H1 (cell line): ENCODE results near the gene LAD1. TPM values are rescaled to one million over a fixed set of nuclear protein-coding genes. Genes with fewer than 3 reads are reported as not detected.

Source experiments
- CTCF ChIA-PET: fragments of 300-600 bp; sonication (Branson Sonifier 250); formaldehyde crosslinking; loops from one replicate; lab custom pipeline; 2021; ENCODE audit not compliant: partially characterized antibody; lab: Charles Lee
- POLR2A ChIA-PET: fragments of 300-600 bp; sonication (Branson Sonifier 250); formaldehyde crosslinking; loops from one replicate; lab custom pipeline; 2021; ENCODE audit warnings: inconsistent platforms; ENCODE audit not compliant: partially characterized antibody; lab: Charles Lee
- DNase-seq, 2 experiments: peaks; one replicate each; pipeline versions ENCODE4 v3.0.0 to v3.0.0-alpha.2; 2010 to 2022; ENCODE audit warnings: low spot score in 2 of 2, low read depth in 1 of 2, mixed read lengths in 1 of 2
- FAIRE-seq: peaks from 2 replicates; lab custom pipeline; 2011; peaks lifted over from hg19 to GRCh38; lab: Jason Lieb, UNC
- H2AFZ ChIP-seq: 2 replicates; pipeline ENCODE4 v1.8.1; 2012; ENCODE audit warnings: low read length, inconsistent platforms
- H2AK5ac ChIP-seq: 2 replicates; pipeline ENCODE4 v1.6.1; 2013; ENCODE audit warnings: low read depth, low read length
- H2BK120ac ChIP-seq: replicated peaks from 2 replicates; pipeline ENCODE3; 2013; ENCODE audit warnings: low read depth, low read length, inconsistent platforms
- H2BK12ac ChIP-seq: 2 replicates; pipeline ENCODE4 v1.6.1; 2013; ENCODE audit warnings: low read depth, low read length
- H2BK15ac ChIP-seq: 2 replicates; pipeline ENCODE4 v1.6.1; 2013; ENCODE audit warnings: low read length
- H2BK20ac ChIP-seq: 2 replicates; pipeline ENCODE4 v1.6.1; 2013; ENCODE audit warnings: low read length
- H2BK5ac ChIP-seq: 2 replicates; pipeline ENCODE4 v1.6.1; 2013; ENCODE audit warnings: low read depth, low read length
- H3K14ac ChIP-seq: 2 replicates; pipeline ENCODE4 v1.6.1; 2013; ENCODE audit warnings: inconsistent platforms; ENCODE audit not compliant: insufficient read length
- H3K18ac ChIP-seq: 2 replicates; pipeline ENCODE4 v1.6.1; 2013; ENCODE audit warnings: low read length; ENCODE audit errors: extremely low read depth
- H3K23ac ChIP-seq: 2 replicates; pipeline ENCODE4 v1.6.1; 2013; ENCODE audit warnings: inconsistent platforms; ENCODE audit not compliant: insufficient read length
- H3K23me2 ChIP-seq: 2 replicates; pipeline ENCODE4 v1.6.1; 2013; ENCODE audit warnings: low read depth, low read length
- H3K27ac ChIP-seq: 2 replicates; pipeline ENCODE4 v1.6.1; 2011; ENCODE audit warnings: low read depth, low read length, inconsistent platforms
- H3K27me3 ChIP-seq, 4 experiments: replicated peaks in 1 of 4; 1 replicate in 1 of 4; 2 replicates in 3 of 4; pipeline versions ENCODE4 v1.6.1 to v1.8.1; 2011 to 2013; ENCODE audit warnings: low read length in 3 of 4, mild to moderate bottlenecking in 3 of 4, inconsistent platforms in 2 of 4, mixed read lengths in 2 of 4, moderate library complexity in 1 of 4; ENCODE audit not compliant: control insufficient read depth in 3 of 4, insufficient read depth in 3 of 4; ENCODE audit errors: extremely low read depth in 1 of 4
- H3K36me3 ChIP-seq, 4 experiments: 2 replicates each; pipeline versions ENCODE4 v1.6.1 to v1.8.1; 2011 to 2013; ENCODE audit warnings: mild to moderate bottlenecking in 4 of 4, low read length in 3 of 4, moderate library complexity in 2 of 4, control low read depth in 1 of 4, inconsistent platforms in 1 of 4; ENCODE audit not compliant: insufficient read depth in 4 of 4, control insufficient read depth in 2 of 4
- H3K4ac ChIP-seq: replicated peaks from 2 replicates; pipeline ENCODE3; 2013; ENCODE audit warnings: low read length, low read depth, mixed read lengths, inconsistent platforms; ENCODE audit not compliant: insufficient read length
- H3K4me1 ChIP-seq, 4 experiments: replicated peaks in 1 of 4; 1 replicate in 1 of 4; 2 replicates in 3 of 4; pipeline versions ENCODE4 v1.6.1 to v1.8.1; 2011 to 2013; ENCODE audit warnings: low read length in 3 of 4, inconsistent platforms in 2 of 4, mixed read lengths in 1 of 4; ENCODE audit not compliant: insufficient read depth in 4 of 4, control insufficient read depth in 3 of 4
- H3K4me2 ChIP-seq, 2 experiments: 2 replicates each; pipeline versions ENCODE4 v1.6.1 to v1.8.1; 2011 to 2013; ENCODE audit warnings: low read depth in 2 of 2, low read length in 2 of 2, control low read depth in 1 of 2, inconsistent platforms in 1 of 2, mild to moderate bottlenecking in 1 of 2; ENCODE audit not compliant: insufficient read depth in 1 of 2
- H3K4me3 ChIP-seq, 4 experiments: fragments of 200-600, 300-600 bp in 1 of 4; sonication (generic), shearing (Covaris generic), sonication (Bioruptor Twin) in 1 of 4; 2 replicates each; pipeline versions ENCODE4 v1.5.1 to v1.8.1; 2011 to 2016; ENCODE audit warnings: low read length in 4 of 4, low read depth in 3 of 4, control low read depth in 2 of 4, inconsistent platforms in 2 of 4, mild to moderate bottlenecking in 2 of 4, mixed read lengths in 1 of 4, moderate library complexity in 1 of 4; ENCODE audit not compliant: insufficient read depth in 2 of 4; ENCODE audit errors: extremely low read depth in 1 of 4
- H3K56ac ChIP-seq: replicated peaks from 2 replicates; pipeline ENCODE3; 2013; ENCODE audit warnings: low read depth, mild to moderate bottlenecking, mixed read lengths, low read length, inconsistent platforms; ENCODE audit not compliant: insufficient read length
- H3K79me1 ChIP-seq: 2 replicates; pipeline ENCODE4 v1.6.1; 2013; ENCODE audit warnings: low read depth, low read length, control low read depth
- H3K79me2 ChIP-seq, 2 experiments: 2 replicates each; pipeline versions ENCODE4 v1.6.1 to v1.8.1; 2012 to 2013; ENCODE audit warnings: low read length in 2 of 2, mild to moderate bottlenecking in 2 of 2, inconsistent platforms in 1 of 2; ENCODE audit not compliant: insufficient read depth in 2 of 2, control insufficient read depth in 1 of 2
- H3K9ac ChIP-seq, 4 experiments: replicated peaks in 1 of 4; 1 replicate in 1 of 4; 2 replicates in 3 of 4; pipeline versions ENCODE4 v1.6.1 to v1.8.1; 2011 to 2013; ENCODE audit warnings: low read depth in 3 of 4, low read length in 3 of 4, control low read depth in 2 of 4, mild to moderate bottlenecking in 2 of 4, moderate library complexity in 2 of 4, inconsistent platforms in 1 of 4; ENCODE audit errors: extremely low read depth in 1 of 4
- H3K9me3 ChIP-seq, 2 experiments: 2 replicates each; pipeline versions ENCODE4 v1.6.1 to v1.8.1; 2012 to 2013; ENCODE audit warnings: mild to moderate bottlenecking in 2 of 2, moderate library complexity in 2 of 2, control low read depth in 1 of 2, inconsistent platforms in 1 of 2, low read depth in 1 of 2, low read length in 1 of 2, mixed read lengths in 1 of 2; ENCODE audit not compliant: insufficient read depth in 2 of 2
- H4K20me1 ChIP-seq, 2 experiments: replicated peaks in 1 of 2; 2 replicates each; pipeline versions ENCODE3 to v1.8.1; 2011 to 2013; ENCODE audit warnings: inconsistent platforms in 2 of 2, low read length in 2 of 2, mild to moderate bottlenecking in 1 of 2; ENCODE audit not compliant: insufficient read depth in 2 of 2, control insufficient read depth in 1 of 2
- H4K5ac ChIP-seq: 2 replicates; pipeline ENCODE4 v1.6.1; 2013; ENCODE audit warnings: low read length, low read depth, mixed read lengths, inconsistent platforms; ENCODE audit not compliant: insufficient read length
- H4K8ac ChIP-seq: 2 replicates; pipeline ENCODE4 v1.8.0; 2013; ENCODE audit warnings: mild to moderate bottlenecking, moderate library complexity, low read length, inconsistent platforms; ENCODE audit not compliant: insufficient read depth; ENCODE audit errors: extremely low read depth
- H4K91ac ChIP-seq: replicated peaks from 2 replicates; pipeline ENCODE3; 2013; ENCODE audit warnings: low read length, mixed read lengths, inconsistent platforms; ENCODE audit not compliant: insufficient read length
- CBX5 ChIP-seq: fragments of 300-800, 300-1000 bp; sonication (generic); IDR thresholded peaks from 2 replicates; pipeline ENCODE4 v1.7.1; 2016; ENCODE audit warnings: antibody characterized with exemption, low read length, low read depth
- CREB1 ChIP-seq: IDR thresholded peaks from 2 replicates; pipeline ENCODE4 v1.6.1; 2012; ENCODE audit warnings: inconsistent platforms
- POLR2AphosphoS5 ChIP-seq: IDR thresholded peaks from 2 replicates; pipeline ENCODE4 v1.6.1; 2011; ENCODE audit warnings: low read depth, low read length
- SRF ChIP-seq: IDR thresholded peaks from 2 replicates; pipeline ENCODE4 v1.6.1; 2011; ENCODE audit warnings: mild to moderate bottlenecking, low read depth, low read length, moderate library complexity
- YY1 ChIP-seq: IDR thresholded peaks from 2 replicates; pipeline ENCODE4 v1.6.1; 2011; ENCODE audit warnings: low read depth, mild to moderate bottlenecking, low read length
- WGBS, 2 experiments: shearing (Covaris generic) in 1 of 2; methylation state at CpG; one replicate each; pipeline versions ENCODE4 v1.1.6 to v1.1.7; 2013 to 2015; ENCODE audit warnings: low lambda C conversion rate in 2 of 2, mixed read lengths in 2 of 2, inconsistent platforms in 1 of 2, low coverage in 1 of 2, missing lambda C conversion rate in 1 of 2; ENCODE audit not compliant: insufficient replicate concordance in 2 of 2, insufficient coverage in 1 of 2, insufficient read length in 1 of 2; ENCODE audit errors: extremely low coverage in 1 of 2, missing lambda C conversion rate in 1 of 2; 5-methylcytosine and 5-hydroxymethylcytosine counted together
- polyA plus RNA-seq, 7 experiments: library from polyadenylated mRNA; depleted of rRNA in 3 of 7; stranded (reverse) in 5 of 7; unstranded in 2 of 7; fragments of >200 nt in 5 of 7; fragments of 200-250 nt in 2 of 7; gene quantifications; 1 replicate in 5 of 7; 2 replicates in 1 of 7; 4 replicates in 1 of 7; pipeline versions ENCODE4 v1.2.1 to v1.2.3, GENCODE V29; 2011 to 2013; ENCODE audit warnings: missing spikeins in 2 of 7, mixed read lengths in 2 of 7
- total RNA-seq: library from RNA; stranded (reverse); fragmentation: NEBNext Ultra II Directional; extraction: Animal tissue kit (Norgen Biotek cat#: 25700); gene quantifications from 2 replicates; pipeline ENCODE4 v1.2.1, GENCODE V29; 2021

LAD1 gene
- total and polyA plus RNA-seq, 2 of the 8 experiments (the other 6 are each of a cell fraction or from before 2014, with no cell fraction given): 9.3 to 32.8 TPM

DNA sequence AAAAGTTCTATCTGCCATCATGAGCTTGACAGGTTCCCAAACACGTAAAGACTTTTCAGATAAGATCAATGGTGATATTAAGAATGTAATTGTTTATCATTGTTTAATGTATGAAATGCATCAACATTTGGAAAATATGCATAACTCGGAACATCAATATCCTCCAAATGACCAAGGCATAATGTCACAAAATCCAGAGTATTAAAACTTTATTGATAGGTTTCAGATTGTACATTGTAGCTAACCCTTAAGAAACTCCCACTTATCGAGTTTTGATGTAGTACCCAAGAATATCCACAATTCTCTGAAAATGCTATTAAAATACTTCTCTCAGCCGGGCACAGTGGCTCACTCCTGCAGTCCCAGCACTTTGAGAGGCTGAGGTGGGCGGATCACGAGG is 34.5 kb upstream of the LAD1 start:
- Histone ChIP-seq H3K27ac (no peak overlapping the region), H4K8ac (no peak overlapping the region), H3K27me3 (no peaks in the 10 kb centered on the region), H2AK5ac (no peak overlapping the region), H3K56ac (no peak overlapping the region), H2BK20ac (no peak overlapping the region), H3K18ac (no peak overlapping the region), H3K23me2 (no peaks in the 10 kb centered on the region), H2BK5ac (no peak overlapping the region), H2BK12ac (no peak overlapping the region), H3K79me1 (no peaks in the 10 kb centered on the region), H4K20me1 (no peaks in the 10 kb centered on the region), H3K9me3 (no peaks in the 10 kb centered on the region), H2AFZ (no peak overlapping the region), H3K36me3 (no peaks in the 10 kb centered on the region), H3K4me2 (no peak overlapping the region), H4K91ac (no peak overlapping the region), H2BK15ac (no peak overlapping the region), H4K5ac (no peak overlapping the region), H3K9ac (no peak overlapping the region), H3K23ac (no peak overlapping the region), H3K4ac (no peak overlapping the region), H3K4me1 (peaks cover 0 to 7% (median 3%) of the 10 kb centered on the region in 4 experiments; a peak in 3 of 7 replicates), H2BK120ac (no peak overlapping the region), H3K4me3 (no peak overlapping the region), H3K79me2 (no peaks in the 10 kb centered on the region), H3K14ac (no peak overlapping the region)
- ChIA-PET POLR2A (interaction anchor here (0.6 to 1.5 kb wide), 2 partner anchors 29 to 342 kb away, joined by 3 to 4 read pairs; no protein-coding TSS in a partner anchor), CTCF (interaction anchor here (0.7 to 5.4 kb wide), 17 partner anchors 9 to 689 kb away, joined by 3 to 163 read pairs (median 3); partner anchors contain the start of gene GPR37L1)
- 89% methylated on average over 6 of the region's 6 CpGs; no CpG with 5 or more reads in 1 of the 2 experiments for whole genome bisulfite sequencing, 2 experiments
- no peak for DNase-seq
- no peak for FAIRE-seq
- TF ChIP-seq YY1: no peak
- TF ChIP-seq CBX5: no peak
- TF ChIP-seq POLR2AphosphoS5: no peak
- TF ChIP-seq CREB1: no peak
- no peak for TF ChIP-seq SRF
